ENCODE data around the gene ADH1C. TPM values are rescaled to one million over a fixed set of nuclear protein-coding genes. Genes with fewer than 3 reads are reported as not detected.

Gene ADH1C
- total RNA-seq, 1 experiment from 2014 or later = not detected

GRCh38 chr4:99334880-99335279, 17.7 kb downstream of the ADH1C start:
- no peak for TF ChIP-seq SIN3A (IDR thresholded peaks at IDR 0.05; ENCODE audit: borderline replicate concordance, insufficient read depth, low read depth, low read length)
- TF ChIP-seq CTCF (IDR thresholded peaks at IDR 0.05) = no peak
- TF ChIP-seq REST (IDR thresholded peaks at IDR 0.05; ENCODE audit: insufficient read depth in 1 of 2, low read depth in 2 of 2, low read length in 1 of 2) = no peak
- no peak for TF ChIP-seq POLR2AphosphoS5 (IDR thresholded peaks at IDR 0.05; ENCODE audit: low read depth, low read length)
- ChIA-PET CTCF (no interaction called here), POLR2A (no interaction called here)
- BruUV-seq (replicated peaks) = no TSS peak
- ATAC-seq (no peak), DNase-seq (ENCODE audit: low read depth, low spot score) (no peak)
- Histone ChIP-seq H3K27ac (ENCODE audit: low read length) (no peak overlapping the region), H3K4me3 (ENCODE audit: low read depth in 2 of 2, low read length in 2 of 2) (no peak overlapping the region), H3K4me1 (ENCODE audit: control insufficient read depth, insufficient read depth, low read length) (no peaks in the 10 kb centered on the region), H3K9me3 (ENCODE audit: control insufficient read depth, insufficient read depth, low read depth, low read length) (no peaks in the 10 kb centered on the region), H3K27me3 (ENCODE audit: control insufficient read depth, insufficient read depth, low read length) (no peaks in the 10 kb centered on the region), H3K36me3 (ENCODE audit: control insufficient read depth, insufficient read depth, low read length) (no peaks in the 10 kb centered on the region)
- intact Hi-C loops (cut with micrococcal nuclease; ENCODE audit: unreplicated experiment) (no loop called here), in situ Hi-C loops (cut with HindIII; ENCODE audit: low pct_unique_long_range_greater_than_20kb, low sequenced_read_pairs) (no loop called here)

GRCh38 chr4:99330648-99331047, 21.9 kb downstream of the ADH1C start:
- no peak for DNase-seq (ENCODE audit: low read depth, low spot score)
- no TSS peak for BruUV-seq (replicated peaks)
- in situ Hi-C loops (cut with HindIII; ENCODE audit: low pct_unique_long_range_greater_than_20kb, low sequenced_read_pairs) (no loop called here), intact Hi-C loops (cut with micrococcal nuclease; ENCODE audit: unreplicated experiment) (no loop called here)
- ChIA-PET POLR2A (no interaction called here), CTCF (no interaction called here)
- Histone ChIP-seq H3K4me3 (ENCODE audit: low read depth in 2 of 2, low read length in 2 of 2) (no peak overlapping the region), H3K27me3 (ENCODE audit: control insufficient read depth, insufficient read depth, low read length) (no peaks in the 10 kb centered on the region), H3K9me3 (ENCODE audit: control insufficient read depth, insufficient read depth, low read depth, low read length) (no peaks in the 10 kb centered on the region), H3K27ac (ENCODE audit: low read length) (no peak overlapping the region), H3K36me3 (ENCODE audit: control insufficient read depth, insufficient read depth, low read length) (no peaks in the 10 kb centered on the region), H3K4me1 (ENCODE audit: control insufficient read depth, insufficient read depth, low read length) (no peaks in the 10 kb centered on the region)
- no peak for ATAC-seq
- TF ChIP-seq REST (IDR thresholded peaks at IDR 0.05; ENCODE audit: insufficient read depth in 1 of 2, low read depth in 2 of 2, low read length in 1 of 2) (no peak), CTCF (IDR thresholded peaks at IDR 0.05) (no peak), POLR2AphosphoS5 (IDR thresholded peaks at IDR 0.05; ENCODE audit: low read depth, low read length) (no peak), TCF7L2 (IDR thresholded peaks at IDR 0.05; ENCODE audit: low read depth, low read length) (no peak), SIN3A (IDR thresholded peaks at IDR 0.05; ENCODE audit: borderline replicate concordance, insufficient read depth, low read depth, low read length) (no peak)
